ENCODE results near the gene FAM53C. TPM values are rescaled to one million over a fixed set of nuclear protein-coding genes. Genes with fewer than 3 reads are reported as not detected.

The FAM53C gene
- polyA plus RNA-seq, 4 donors: 5.4 to 28.1 (median 8.5) TPM

- H3K4me3 ChIP-seq (ENCODE audit: low read depth in 1 of 3, low read length in 3 of 3): peak overlapping the region in 2 of 3 donors; percentile 48 to 52
- H3K27me3 ChIP-seq (ENCODE audit: control insufficient read depth in 3 of 3, insufficient read depth in 3 of 3, low read length in 3 of 3): no peaks in the 10 kb centered on the region
- no peaks in the 10 kb centered on the region for H3K36me3 ChIP-seq (ENCODE audit: control insufficient read depth in 3 of 3, insufficient read depth in 2 of 3, low read depth in 1 of 3, low read length in 3 of 3)
- H3K4me1 ChIP-seq (ENCODE audit: control insufficient read depth in 3 of 3, insufficient read depth in 2 of 3, low read depth in 1 of 3, low read length in 2 of 3): peaks cover 0 to 9% (median 3%) of the 10 kb centered on the region in 3 donors
- H3K27ac ChIP-seq (ENCODE audit: low read depth in 1 of 3, low read length in 2 of 3): peak overlapping the region in 1 of 3 donors; percentile 39
- WGBS, 3 donors: 2 to 4% (median 4%) methylated on average over 12 of the region's 12 CpGs
- FAIRE-seq (no peak), DNase-seq (peak; percentile 24 to 50)
- H3K9me3 ChIP-seq (ENCODE audit: control insufficient read depth in 2 of 2, insufficient read depth in 1 of 2, low read depth in 1 of 2, low read length in 1 of 2): no peaks in the 10 kb centered on the region
These were observed 7.1 kb upstream of the FAM53C start for GRCh38 chr5:138330813-138331448.

GRCh38 chr5:138331449-138332368, 6.4 kb upstream of the FAM53C start, which contains the start of gene CDC25C:
CDC25C (minus strand) TSS chr5:138331804; CDS start chr5:138331180, 624 bp downstream.
- DNase-seq (peak; percentile 98 to 100), FAIRE-seq (peak; percentile 74)
- Histone ChIP-seq H3K9me3 (ENCODE audit: control insufficient read depth in 2 of 2, insufficient read depth in 1 of 2, low read depth in 1 of 2, low read length in 1 of 2) (no peaks in the 10 kb centered on the region), H3K27ac (ENCODE audit: low read depth in 1 of 3, low read length in 2 of 3) (peak within 1 kb of the TSS in 1 of 3 donors; percentile 39), H3K4me1 (ENCODE audit: control insufficient read depth in 3 of 3, insufficient read depth in 2 of 3, low read depth in 1 of 3, low read length in 2 of 3) (peaks cover 0 to 9% (median 3%) of the 10 kb centered on the region in 3 donors), H3K27me3 (ENCODE audit: control insufficient read depth in 3 of 3, insufficient read depth in 3 of 3, low read length in 3 of 3) (no peaks in the 10 kb centered on the region), H3K4me3 (ENCODE audit: low read depth in 1 of 3, low read length in 3 of 3) (peak within 1 kb of the TSS; percentile 17 to 52 (median 48)), H3K36me3 (ENCODE audit: control insufficient read depth in 3 of 3, insufficient read depth in 2 of 3, low read depth in 1 of 3, low read length in 3 of 3) (no peaks in the 10 kb centered on the region)
- 0 to 1% (median 0%) methylated on average over 55 of the region's 55 CpGs for WGBS, 3 donors

GRCh38 chr5:138334867-138335447, 3.1 kb upstream of the FAM53C start:
- H3K27ac ChIP-seq (ENCODE audit: low read depth in 1 of 3, low read length in 2 of 3): no peak overlapping the region
- DNase-seq (no peak), FAIRE-seq (no peak)
- no peaks in the 10 kb centered on the region for H3K27me3 ChIP-seq (ENCODE audit: control insufficient read depth in 3 of 3, insufficient read depth in 3 of 3, low read length in 3 of 3)
- WGBS, 3 donors: 57 to 75% (median 65%) methylated on average over 3 of the region's 3 CpGs
- H3K36me3 ChIP-seq (ENCODE audit: control insufficient read depth in 3 of 3, insufficient read depth in 2 of 3, low read depth in 1 of 3, low read length in 3 of 3): no peaks in the 10 kb centered on the region
- H3K9me3 ChIP-seq (ENCODE audit: control insufficient read depth in 2 of 2, insufficient read depth in 1 of 2, low read depth in 1 of 2, low read length in 1 of 2): no peaks in the 10 kb centered on the region
- peaks cover 4 to 12% (median 5%) of the 10 kb centered on the region in 3 donors for H3K4me1 ChIP-seq (ENCODE audit: control insufficient read depth in 3 of 3, insufficient read depth in 2 of 3, low read depth in 1 of 3, low read length in 2 of 3)
- no peak overlapping the region for H3K4me3 ChIP-seq (ENCODE audit: low read depth in 1 of 3, low read length in 3 of 3)

- 25 to 30% (median 27%) methylated on average over 13 of the region's 13 CpGs for WGBS, 3 donors
- Histone ChIP-seq H3K4me3 (ENCODE audit: low read depth in 1 of 3, low read length in 3 of 3) (peak overlapping the region; percentile 59 to 88 (median 65)), H3K27me3 (ENCODE audit: control insufficient read depth in 3 of 3, insufficient read depth in 3 of 3, low read length in 3 of 3) (no peaks in the 10 kb centered on the region), H3K9me3 (ENCODE audit: control insufficient read depth in 2 of 2, insufficient read depth in 1 of 2, low read depth in 1 of 2, low read length in 1 of 2) (no peaks in the 10 kb centered on the region), H3K27ac (ENCODE audit: low read depth in 1 of 3, low read length in 2 of 3) (peak overlapping the region; percentile 38 to 98 (median 85)), H3K4me1 (ENCODE audit: control insufficient read depth in 3 of 3, insufficient read depth in 2 of 3, low read depth in 1 of 3, low read length in 2 of 3) (peaks cover 2 to 12% (median 4%) of the 10 kb centered on the region in 3 donors), H3K36me3 (ENCODE audit: control insufficient read depth in 3 of 3, insufficient read depth in 2 of 3, low read depth in 1 of 3, low read length in 3 of 3) (peaks cover 0 to 7% (median 0%) of the 10 kb centered on the region in 3 donors)
- DNase-seq: no peak
- no peak for FAIRE-seq
These were observed 948 bp upstream of the FAM53C start for GRCh38 chr5:138336952-138337684.

GRCh38 chr5:138338411-138339090, 485 bp downstream of the FAM53C start:
- H3K27ac ChIP-seq (ENCODE audit: low read depth in 1 of 3, low read length in 2 of 3): peak overlapping the region; percentile 30 to 98 (median 85)
- no peaks in the 10 kb centered on the region for H3K9me3 ChIP-seq (ENCODE audit: control insufficient read depth in 2 of 2, insufficient read depth in 1 of 2, low read depth in 1 of 2, low read length in 1 of 2)
- FAIRE-seq (no peak), DNase-seq (peak in 1 of 2 donors; percentile 49)
- H3K4me1 ChIP-seq (ENCODE audit: control insufficient read depth in 3 of 3, insufficient read depth in 2 of 3, low read depth in 1 of 3, low read length in 2 of 3): peaks cover 2 to 12% (median 4%) of the 10 kb centered on the region in 3 donors
- WGBS, 3 donors: 1 to 2% (median 1%) methylated on average over 13 to 21 of the region's 22 CpGs
- peak overlapping the region; percentile 59 to 88 (median 65) for H3K4me3 ChIP-seq (ENCODE audit: low read depth in 1 of 3, low read length in 3 of 3)
- H3K36me3 ChIP-seq (ENCODE audit: control insufficient read depth in 3 of 3, insufficient read depth in 2 of 3, low read depth in 1 of 3, low read length in 3 of 3): peaks cover 0 to 16% (median 0%) of the 10 kb centered on the region in 3 donors
- no peaks in the 10 kb centered on the region for H3K27me3 ChIP-seq (ENCODE audit: control insufficient read depth in 3 of 3, insufficient read depth in 3 of 3, low read length in 3 of 3)

- Histone ChIP-seq H3K4me3 (ENCODE audit: low read depth in 1 of 3, low read length in 3 of 3) (peak overlapping the region; percentile 59 to 88 (median 65)), H3K4me1 (ENCODE audit: control insufficient read depth in 3 of 3, insufficient read depth in 2 of 3, low read depth in 1 of 3, low read length in 2 of 3) (peaks cover 2 to 12% (median 4%) of the 10 kb centered on the region in 3 donors), H3K36me3 (ENCODE audit: control insufficient read depth in 3 of 3, insufficient read depth in 2 of 3, low read depth in 1 of 3, low read length in 3 of 3) (peaks cover 0 to 20% (median 0%) of the 10 kb centered on the region in 3 donors), H3K27ac (ENCODE audit: low read depth in 1 of 3, low read length in 2 of 3) (peak overlapping the region in 2 of 3 donors; percentile 78 to 85), H3K9me3 (ENCODE audit: control insufficient read depth in 2 of 2, insufficient read depth in 1 of 2, low read depth in 1 of 2, low read length in 1 of 2) (no peaks in the 10 kb centered on the region), H3K27me3 (ENCODE audit: control insufficient read depth in 3 of 3, insufficient read depth in 3 of 3, low read length in 3 of 3) (no peaks in the 10 kb centered on the region)
- no peak for FAIRE-seq
- WGBS, 3 donors: 14 to 26% (median 20%) methylated on average over 7 of the region's 7 CpGs
- DNase-seq: peak; percentile 12 to 51
These were observed 1.0 kb downstream of the FAM53C start for GRCh38 chr5:138339091-138339456.

GRCh38 chr5:138339464-138339863, 1.4 kb downstream of the FAM53C start:
- 44 to 65% (median 59%) methylated on average over 2 of the region's 2 CpGs for WGBS, 3 donors
- Histone ChIP-seq H3K27ac (ENCODE audit: low read depth in 1 of 3, low read length in 2 of 3) (peak overlapping the region in 2 of 3 donors; percentile 78 to 85), H3K36me3 (ENCODE audit: control insufficient read depth in 3 of 3, insufficient read depth in 2 of 3, low read depth in 1 of 3, low read length in 3 of 3) (peaks cover 0 to 23% (median 0%) of the 10 kb centered on the region in 3 donors), H3K27me3 (ENCODE audit: control insufficient read depth in 3 of 3, insufficient read depth in 3 of 3, low read length in 3 of 3) (no peaks in the 10 kb centered on the region), H3K4me1 (ENCODE audit: control insufficient read depth in 3 of 3, insufficient read depth in 2 of 3, low read depth in 1 of 3, low read length in 2 of 3) (peaks cover 2 to 12% (median 4%) of the 10 kb centered on the region in 3 donors), H3K9me3 (ENCODE audit: control insufficient read depth in 2 of 2, insufficient read depth in 1 of 2, low read depth in 1 of 2, low read length in 1 of 2) (no peaks in the 10 kb centered on the region), H3K4me3 (ENCODE audit: low read depth in 1 of 3, low read length in 3 of 3) (peak overlapping the region in 2 of 3 donors; percentile 65 to 88)
- no peak for DNase-seq
- no peak for FAIRE-seq
